GM12875 (cell line): Measurements from ENCODE around the gene RNFT2.
"Not testable (repeated sequence)": the region's sequence is repeated elsewhere in the genome, so short reads cannot be mapped to it uniquely, and the experiment has no call there.

Source experiments
- H3K4me3 ChIP-seq: one replicate; pipeline ENCODE4 v1.5.1; 2011; ENCODE audit warnings: low read depth, low read length, control low read depth
- TF ChIP-seq, protein P1 (sequence below): IDR thresholded peaks from 2 replicates; pipeline ENCODE4 v1.5.1; 2011; ENCODE audit warnings: low read depth, mild to moderate bottlenecking, control low read depth, inconsistent platforms, low read length, moderate library complexity, borderline replicate concordance; ENCODE audit not compliant: insufficient read depth

Gene RNFT2

DNA sequence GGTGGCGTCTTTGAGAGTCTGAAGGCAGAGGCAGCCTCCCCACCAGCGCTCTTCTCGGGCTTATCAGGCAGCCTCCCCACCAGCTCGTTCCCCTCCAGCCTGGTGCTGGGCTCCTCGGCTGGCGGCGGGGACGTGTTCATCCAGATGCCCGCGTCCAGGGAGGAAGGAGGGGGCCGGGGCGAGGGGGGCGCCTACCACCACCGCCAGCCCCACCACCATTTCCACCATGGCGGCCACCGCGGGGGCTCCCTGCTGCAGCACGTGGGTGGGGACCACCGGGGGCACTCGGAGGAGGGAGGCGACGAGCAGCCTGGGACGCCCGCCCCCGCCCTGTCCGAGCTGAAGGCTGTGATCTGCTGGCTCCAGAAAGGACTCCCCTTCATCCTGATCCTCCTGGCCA, 11.8 kb downstream of the RNFT2 start:
- TF ChIP-seq, protein P1, sequence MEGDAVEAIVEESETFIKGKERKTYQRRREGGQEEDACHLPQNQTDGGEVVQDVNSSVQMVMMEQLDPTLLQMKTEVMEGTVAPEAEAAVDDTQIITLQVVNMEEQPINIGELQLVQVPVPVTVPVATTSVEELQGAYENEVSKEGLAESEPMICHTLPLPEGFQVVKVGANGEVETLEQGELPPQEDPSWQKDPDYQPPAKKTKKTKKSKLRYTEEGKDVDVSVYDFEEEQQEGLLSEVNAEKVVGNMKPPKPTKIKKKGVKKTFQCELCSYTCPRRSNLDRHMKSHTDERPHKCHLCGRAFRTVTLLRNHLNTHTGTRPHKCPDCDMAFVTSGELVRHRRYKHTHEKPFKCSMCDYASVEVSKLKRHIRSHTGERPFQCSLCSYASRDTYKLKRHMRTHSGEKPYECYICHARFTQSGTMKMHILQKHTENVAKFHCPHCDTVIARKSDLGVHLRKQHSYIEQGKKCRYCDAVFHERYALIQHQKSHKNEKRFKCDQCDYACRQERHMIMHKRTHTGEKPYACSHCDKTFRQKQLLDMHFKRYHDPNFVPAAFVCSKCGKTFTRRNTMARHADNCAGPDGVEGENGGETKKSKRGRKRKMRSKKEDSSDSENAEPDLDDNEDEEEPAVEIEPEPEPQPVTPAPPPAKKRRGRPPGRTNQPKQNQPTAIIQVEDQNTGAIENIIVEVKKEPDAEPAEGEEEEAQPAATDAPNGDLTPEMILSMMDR = no peak
- H3K4me3 ChIP-seq = no peak overlapping the region

DNA sequence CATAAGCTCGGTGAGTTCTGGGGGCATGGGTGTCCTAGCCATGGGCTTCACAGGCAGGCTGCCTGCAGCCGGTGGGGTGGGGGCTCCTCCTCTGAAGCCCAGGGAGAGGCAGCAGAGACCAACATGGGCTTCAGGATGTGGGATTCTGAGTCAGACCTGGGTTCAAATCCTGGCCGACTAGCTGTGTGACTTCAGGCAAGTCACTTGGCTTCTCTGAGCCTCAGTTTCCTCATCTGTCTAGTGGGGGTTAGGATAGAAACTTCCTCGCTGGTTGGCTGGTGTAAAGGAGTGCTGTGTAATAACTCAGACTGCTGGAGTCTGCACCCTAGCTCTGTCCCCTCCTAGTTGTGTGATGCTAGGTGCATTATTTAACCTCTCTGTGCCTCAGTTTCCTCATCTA, 12.2 kb downstream of the RNFT2 start:
- TF ChIP-seq, protein P1 = no peak
- H3K4me3 ChIP-seq = no peak overlapping the region

DNA sequence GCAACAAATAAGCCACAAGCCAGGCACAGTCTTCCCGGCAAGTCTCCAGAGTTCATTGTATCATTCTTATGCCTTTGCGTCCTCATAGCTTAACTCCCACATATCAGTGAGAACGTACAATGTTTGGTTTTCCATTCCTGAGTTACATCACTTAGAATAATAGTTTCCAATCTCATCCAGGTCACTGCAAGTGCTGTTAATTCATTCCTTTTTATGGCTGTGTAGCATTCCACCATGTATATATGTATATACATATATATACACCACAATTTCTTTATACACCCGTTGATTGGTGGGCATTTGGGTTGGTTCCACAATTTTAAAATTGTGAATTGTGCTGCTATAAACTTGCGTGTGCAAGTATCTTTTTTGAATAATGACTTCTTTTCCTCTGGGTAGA, 16.0 kb downstream of the RNFT2 start:
- not testable (repeated sequence) for H3K4me3 ChIP-seq

DNA sequence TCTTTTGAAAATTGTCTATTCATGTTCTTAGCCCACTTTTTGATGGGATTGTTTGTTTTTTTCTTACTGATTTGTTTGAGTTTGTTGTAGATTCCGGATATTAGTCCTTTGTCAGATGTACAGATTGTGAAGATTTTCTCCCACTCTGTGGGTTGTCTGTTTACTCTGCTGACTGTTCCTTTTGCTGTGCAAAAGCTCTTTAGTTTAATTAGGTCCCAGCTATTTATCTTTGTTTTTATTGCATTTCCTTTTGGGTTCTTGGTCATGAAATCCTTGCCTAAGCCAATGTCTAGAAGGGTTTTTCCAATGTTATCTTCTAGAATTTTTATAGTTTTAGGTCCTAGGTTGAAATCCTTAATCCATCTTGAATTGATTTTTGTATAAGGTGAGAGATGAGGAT, 16.7 kb downstream of the RNFT2 start:
- not testable (repeated sequence) for H3K4me3 ChIP-seq

GRCh38 chr12:116759783-116760621, 21.9 kb downstream of the RNFT2 start:
- TF ChIP-seq, protein P1 = no peak

DNA sequence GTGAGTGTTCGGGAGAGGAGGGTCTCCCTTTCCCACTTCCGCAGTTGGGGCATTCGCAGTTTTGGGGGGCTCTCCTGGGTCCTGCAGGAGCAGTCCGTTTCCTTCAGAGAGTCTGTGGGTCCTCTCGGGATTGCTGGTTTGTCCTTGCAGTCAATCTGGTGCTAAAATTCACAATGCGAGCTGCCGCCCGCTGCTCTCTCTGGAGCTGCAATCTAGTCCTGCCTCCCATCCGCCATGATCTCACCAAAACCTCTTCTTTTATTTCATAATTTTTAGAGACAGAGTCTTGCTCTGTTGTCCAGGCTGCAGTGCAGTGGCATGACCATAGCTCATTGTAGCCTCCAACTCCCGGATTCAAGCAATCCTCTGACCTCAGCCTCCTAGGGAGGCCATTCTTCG, 22.5 kb downstream of the RNFT2 start:
- H3K4me3 ChIP-seq = no peak overlapping the region
- TF ChIP-seq, protein P1 = no peak

More at GRCh38 chr12:116759783-116760621, 21.9 kb downstream of the RNFT2 start:
- no peak overlapping the region for H3K4me3 ChIP-seq

- no peak overlapping the region for H3K4me3 ChIP-seq
- TF ChIP-seq, protein P1 = no peak
Observed at GRCh38 chr12:116761499-116761898, 23.4 kb downstream of the RNFT2 start.

DNA sequence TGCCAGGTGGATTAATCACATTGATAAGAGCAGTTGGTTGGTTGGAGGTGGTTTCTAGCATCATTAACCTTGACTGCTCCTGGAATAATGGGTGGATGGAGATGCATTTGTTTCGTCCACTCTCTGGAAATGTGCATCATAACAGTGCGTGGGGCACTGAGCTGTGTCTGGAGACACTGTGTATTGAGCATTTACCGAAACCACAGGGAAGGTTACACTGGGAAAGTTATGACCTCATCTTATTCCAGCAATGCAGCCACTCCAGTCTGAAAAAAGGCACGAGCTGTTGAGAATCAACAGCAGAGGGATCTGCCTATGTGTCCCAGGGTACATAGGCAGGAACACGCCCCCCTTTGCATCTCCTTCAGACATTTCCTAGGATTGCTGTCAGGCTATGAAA, 27.2 kb downstream of the RNFT2 start:
- no peak overlapping the region for H3K4me3 ChIP-seq
- TF ChIP-seq, protein P1 = no peak
